Measurements from ENCODE around the gene STXBP3. TPM values are rescaled to one million over a fixed set of nuclear protein-coding genes. Genes with fewer than 3 reads are reported as not detected.

STXBP3 gene
- total RNA-seq, 2 donors from 2014 or later, result 43.5 to 60.4 TPM

- Histone ChIP-seq H3K4me3 (no peak overlapping the region), H3K36me3 (no peaks in the 10 kb centered on the region), H3K4me1 (no peaks in the 10 kb centered on the region), H3K9me3 (no peaks in the 10 kb centered on the region), H3K27ac (no peak overlapping the region), H3K27me3 (no peaks in the 10 kb centered on the region), H3K9ac (ENCODE audit: low read depth in 2 of 2, low read length in 2 of 2) (no peak overlapping the region)
- no peak for TF ChIP-seq CTCF (IDR thresholded peaks at IDR 0.05)
- intact Hi-C loops (cut with DNase I), result no loop called here
- no peak for DNase-seq
Measured at GRCh38 chr1:108791790-108792189, 45.3 kb downstream of the STXBP3 start.

GRCh38 chr1:108792420-108792819 is 45.9 kb downstream of the STXBP3 start:
- no peak overlapping the region for H3K27ac ChIP-seq
- no peaks in the 10 kb centered on the region for H3K36me3 ChIP-seq
- TF ChIP-seq CTCF (IDR thresholded peaks at IDR 0.05), result no peak
- no peaks in the 10 kb centered on the region for H3K27me3 ChIP-seq
- H3K9ac ChIP-seq (ENCODE audit: low read depth in 2 of 2, low read length in 2 of 2), result no peak overlapping the region
- intact Hi-C loops (cut with DNase I), result no loop called here
- no peak overlapping the region for H3K4me3 ChIP-seq
- no peaks in the 10 kb centered on the region for H3K4me1 ChIP-seq
- DNase-seq, result no peak
- no peaks in the 10 kb centered on the region for H3K9me3 ChIP-seq

- no peak for TF ChIP-seq CTCF (IDR thresholded peaks at IDR 0.05)
- no peak for DNase-seq
- Histone ChIP-seq H3K9ac (ENCODE audit: low read depth in 2 of 2, low read length in 2 of 2) (no peak overlapping the region), H3K27me3 (no peaks in the 10 kb centered on the region), H3K4me3 (no peak overlapping the region), H3K9me3 (no peaks in the 10 kb centered on the region), H3K27ac (no peak overlapping the region), H3K4me1 (no peaks in the 10 kb centered on the region), H3K36me3 (no peaks in the 10 kb centered on the region)
- intact Hi-C loops (cut with DNase I), result no loop called here
Measured at GRCh38 chr1:108799001-108799400, 52.5 kb downstream of the STXBP3 start.

- Histone ChIP-seq H3K9ac (ENCODE audit: low read depth in 2 of 2, low read length in 2 of 2) (no peak overlapping the region), H3K27me3 (no peaks in the 10 kb centered on the region), H3K36me3 (no peaks in the 10 kb centered on the region), H3K27ac (no peak overlapping the region), H3K4me3 (no peak overlapping the region), H3K4me1 (no peaks in the 10 kb centered on the region), H3K9me3 (no peaks in the 10 kb centered on the region)
- DNase-seq, result no peak
- intact Hi-C loops (cut with DNase I), result no loop called here
- TF ChIP-seq CTCF (IDR thresholded peaks at IDR 0.05), result no peak
Measured at GRCh38 chr1:108801101-108801500, 54.6 kb downstream of the STXBP3 start.

- H3K27me3 ChIP-seq, result no peaks in the 10 kb centered on the region
- intact Hi-C loops (cut with DNase I), result no loop called here
Measured at GRCh38 chr1:108803548-108803947, 57.1 kb downstream of the STXBP3 start.

More at GRCh38 chr1:108803548-108803947, 57.1 kb downstream of the STXBP3 start:
- Histone ChIP-seq H3K4me1 (no peaks in the 10 kb centered on the region), H3K4me3 (no peak overlapping the region), H3K36me3 (peaks cover 6% of the 10 kb centered on the region), H3K27ac (no peak overlapping the region), H3K9ac (ENCODE audit: low read depth in 2 of 2, low read length in 2 of 2) (no peak overlapping the region), H3K9me3 (no peaks in the 10 kb centered on the region)
- no peak for DNase-seq
- TF ChIP-seq CTCF (IDR thresholded peaks at IDR 0.05), result no peak
